ENCODE measurements around the gene SF3B1.
"Not testable (repeated sequence)": the region's sequence is repeated elsewhere in the genome, so short reads cannot be mapped to it uniquely, and the experiment has no call there.

Gene SF3B1, protein sequence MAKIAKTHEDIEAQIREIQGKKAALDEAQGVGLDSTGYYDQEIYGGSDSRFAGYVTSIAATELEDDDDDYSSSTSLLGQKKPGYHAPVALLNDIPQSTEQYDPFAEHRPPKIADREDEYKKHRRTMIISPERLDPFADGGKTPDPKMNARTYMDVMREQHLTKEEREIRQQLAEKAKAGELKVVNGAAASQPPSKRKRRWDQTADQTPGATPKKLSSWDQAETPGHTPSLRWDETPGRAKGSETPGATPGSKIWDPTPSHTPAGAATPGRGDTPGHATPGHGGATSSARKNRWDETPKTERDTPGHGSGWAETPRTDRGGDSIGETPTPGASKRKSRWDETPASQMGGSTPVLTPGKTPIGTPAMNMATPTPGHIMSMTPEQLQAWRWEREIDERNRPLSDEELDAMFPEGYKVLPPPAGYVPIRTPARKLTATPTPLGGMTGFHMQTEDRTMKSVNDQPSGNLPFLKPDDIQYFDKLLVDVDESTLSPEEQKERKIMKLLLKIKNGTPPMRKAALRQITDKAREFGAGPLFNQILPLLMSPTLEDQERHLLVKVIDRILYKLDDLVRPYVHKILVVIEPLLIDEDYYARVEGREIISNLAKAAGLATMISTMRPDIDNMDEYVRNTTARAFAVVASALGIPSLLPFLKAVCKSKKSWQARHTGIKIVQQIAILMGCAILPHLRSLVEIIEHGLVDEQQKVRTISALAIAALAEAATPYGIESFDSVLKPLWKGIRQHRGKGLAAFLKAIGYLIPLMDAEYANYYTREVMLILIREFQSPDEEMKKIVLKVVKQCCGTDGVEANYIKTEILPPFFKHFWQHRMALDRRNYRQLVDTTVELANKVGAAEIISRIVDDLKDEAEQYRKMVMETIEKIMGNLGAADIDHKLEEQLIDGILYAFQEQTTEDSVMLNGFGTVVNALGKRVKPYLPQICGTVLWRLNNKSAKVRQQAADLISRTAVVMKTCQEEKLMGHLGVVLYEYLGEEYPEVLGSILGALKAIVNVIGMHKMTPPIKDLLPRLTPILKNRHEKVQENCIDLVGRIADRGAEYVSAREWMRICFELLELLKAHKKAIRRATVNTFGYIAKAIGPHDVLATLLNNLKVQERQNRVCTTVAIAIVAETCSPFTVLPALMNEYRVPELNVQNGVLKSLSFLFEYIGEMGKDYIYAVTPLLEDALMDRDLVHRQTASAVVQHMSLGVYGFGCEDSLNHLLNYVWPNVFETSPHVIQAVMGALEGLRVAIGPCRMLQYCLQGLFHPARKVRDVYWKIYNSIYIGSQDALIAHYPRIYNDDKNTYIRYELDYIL

DNA sequence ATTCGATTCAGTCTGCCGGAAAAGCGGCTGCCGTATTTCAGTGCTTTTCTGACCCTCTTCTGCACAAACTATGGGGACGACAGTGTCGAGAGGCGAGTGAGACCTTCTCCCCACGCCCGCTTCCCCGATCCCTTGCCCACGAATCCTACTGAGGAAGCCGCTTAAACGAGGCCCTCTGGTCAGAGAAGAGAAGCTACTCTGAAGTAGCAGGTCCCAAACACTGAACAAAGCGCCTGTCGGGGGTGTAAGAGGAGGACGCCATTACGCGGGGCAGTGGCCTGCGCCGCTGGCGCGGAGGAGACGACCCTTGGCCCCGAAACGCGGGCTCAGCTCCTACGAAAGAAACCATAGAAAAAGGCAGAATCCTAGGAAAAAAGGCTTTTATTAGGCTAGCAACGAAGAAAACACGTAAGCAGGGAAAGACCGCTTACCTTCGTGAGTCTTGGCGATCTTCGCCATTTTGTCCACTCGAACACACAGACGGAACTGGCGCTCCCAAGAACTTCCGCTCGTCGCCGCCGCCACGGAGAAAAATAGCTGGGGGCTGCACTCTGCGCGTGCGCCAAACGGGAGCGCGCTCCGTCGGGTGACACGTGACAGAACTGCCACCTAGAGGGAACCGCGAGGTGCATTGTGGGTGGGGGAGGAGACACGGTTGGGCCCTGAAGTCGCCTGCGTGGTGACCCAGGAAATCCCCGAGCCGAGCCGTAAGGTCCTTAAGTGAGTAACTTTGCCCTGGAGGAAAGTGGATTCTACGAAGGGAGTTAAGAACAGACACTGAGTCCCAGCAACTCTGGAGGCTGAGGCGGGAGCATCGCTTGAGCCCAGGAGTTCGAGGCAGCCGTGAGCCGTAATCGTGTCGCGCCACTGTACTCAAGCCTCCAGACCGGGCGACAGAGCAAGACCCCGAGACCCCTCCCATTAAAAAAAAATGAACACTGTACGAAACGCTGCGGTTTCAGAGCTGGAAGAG is at the start of gene SF3B1:
Gene SF3B1, minus strand, starts transcription at position 488 of the 973 bp plus-strand sequence. Its CDS starts 29 bp downstream, at position 459.
- DNase-seq = peak; percentile 99

DNA sequence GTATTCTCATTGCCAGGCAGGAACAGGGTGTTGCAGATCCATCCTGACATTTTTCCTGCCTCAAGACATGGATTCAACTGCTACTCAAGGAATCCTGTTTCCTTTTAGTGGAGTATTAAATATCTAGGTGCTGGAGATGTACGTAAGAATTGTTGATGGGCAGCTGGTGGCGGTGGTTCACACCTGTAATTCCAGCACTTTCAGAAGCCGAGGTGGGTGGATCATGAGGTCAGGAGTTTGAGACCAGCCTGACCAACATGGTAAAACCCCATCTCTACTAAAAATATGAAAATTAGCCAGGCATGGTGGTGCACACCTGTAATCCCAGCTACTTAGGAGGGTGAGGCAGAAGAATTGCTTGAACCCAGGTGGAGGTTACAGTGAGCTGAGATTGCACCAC is 49.4 kb upstream of the SF3B1 start:
- not testable (repeated sequence) for DNase-seq

DNA sequence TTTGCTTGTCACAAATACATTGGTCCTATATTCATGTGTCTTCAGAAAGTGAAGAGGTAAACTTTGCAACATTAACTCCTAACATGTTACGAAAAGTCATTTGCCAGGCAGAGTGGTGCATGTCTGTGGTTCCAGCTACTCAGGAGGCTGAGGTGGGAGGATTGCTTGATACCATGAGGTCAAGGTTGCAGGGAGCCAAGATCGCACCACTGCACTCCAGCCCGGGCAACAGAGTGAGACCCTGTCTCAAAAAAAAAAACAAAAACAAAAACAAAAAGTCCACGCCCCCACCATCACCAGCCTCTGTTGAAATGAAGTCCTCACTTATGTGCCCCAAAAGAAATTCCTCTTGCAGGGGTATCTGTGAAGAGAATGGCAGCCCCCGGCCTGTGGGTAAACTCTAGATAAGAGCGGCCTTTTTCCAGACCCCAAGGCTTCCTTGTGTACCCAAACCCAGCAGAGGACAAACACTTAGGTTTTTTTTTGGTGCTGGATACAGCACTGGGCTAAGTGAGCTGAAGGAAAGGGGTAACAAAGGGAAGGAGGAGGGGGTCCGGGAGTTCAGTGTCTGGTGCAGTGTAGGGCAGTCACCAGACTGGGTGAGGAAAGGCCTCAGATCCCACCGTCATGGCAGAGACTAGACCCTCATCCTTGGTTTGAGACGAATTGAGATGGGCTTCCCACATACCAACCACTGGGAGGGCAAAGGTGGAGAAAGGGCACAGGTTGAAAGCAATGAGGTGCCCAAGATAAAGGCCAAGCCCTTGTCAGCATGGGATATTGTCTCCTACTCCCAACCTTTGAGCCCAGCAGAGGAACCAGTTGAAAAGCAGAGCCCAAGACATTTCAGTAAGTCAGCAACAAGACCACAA is 45.6 kb upstream of the SF3B1 start:
- DNase-seq = no peak

DNA sequence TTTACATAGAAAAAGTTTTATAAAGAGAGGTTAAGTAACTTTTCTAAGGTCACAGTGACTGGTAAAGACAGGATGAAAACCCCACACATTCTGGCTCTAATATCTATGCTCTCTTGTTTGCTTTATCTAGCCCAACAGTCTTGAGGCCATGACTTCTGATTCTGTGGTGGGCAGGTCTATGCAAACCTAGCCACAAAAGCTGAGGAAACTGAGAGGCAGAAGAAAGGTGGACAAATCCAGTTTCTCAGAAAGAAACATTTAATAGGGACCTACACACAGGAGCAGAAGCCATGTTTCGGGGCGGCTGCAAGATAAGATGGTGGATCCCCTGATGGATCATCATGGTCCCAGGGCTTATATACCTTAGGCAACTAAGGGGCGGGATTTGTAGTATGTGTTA is 43.0 kb upstream of the SF3B1 start:
- DNase-seq = no peak

DNA sequence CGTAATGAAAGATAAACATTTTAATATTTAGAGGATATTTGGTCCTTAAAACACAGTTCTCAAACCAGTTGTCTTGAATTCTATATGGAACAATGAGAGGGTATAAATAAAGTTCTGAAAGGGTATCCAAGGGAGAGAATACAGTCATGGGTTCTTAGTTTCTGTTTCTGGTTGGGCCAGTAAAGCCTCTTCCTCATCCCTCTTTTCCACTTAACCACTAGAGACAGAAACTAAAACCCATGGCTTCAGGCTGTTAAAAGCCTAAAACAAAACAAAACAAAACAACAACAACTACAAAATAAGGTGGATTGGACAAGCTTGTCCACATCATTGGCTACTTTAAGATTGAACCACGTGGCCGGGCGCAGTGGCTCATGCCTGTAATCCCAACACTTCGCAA is 37.3 kb upstream of the SF3B1 start:
- no peak for DNase-seq

DNA sequence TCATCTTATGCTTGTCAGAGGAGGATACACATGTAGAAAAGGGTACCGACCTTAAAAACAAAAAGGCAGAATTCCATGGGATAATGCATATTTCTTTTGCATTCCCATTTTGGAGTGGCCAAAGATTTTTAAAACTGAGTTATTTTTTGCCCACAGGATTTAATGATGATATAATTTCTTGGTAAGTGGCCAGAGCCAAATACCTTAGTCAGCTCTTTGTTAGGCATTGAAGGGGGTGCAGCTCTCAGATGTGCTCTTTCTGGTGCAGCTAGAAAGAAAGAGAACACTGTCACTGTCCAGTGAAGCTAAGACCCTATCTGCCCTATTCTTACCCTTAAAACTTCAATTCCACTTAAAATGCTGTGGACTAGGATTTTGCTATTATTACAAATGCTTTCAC is 29.3 kb upstream of the SF3B1 start:
- DNase-seq = no peak

DNA sequence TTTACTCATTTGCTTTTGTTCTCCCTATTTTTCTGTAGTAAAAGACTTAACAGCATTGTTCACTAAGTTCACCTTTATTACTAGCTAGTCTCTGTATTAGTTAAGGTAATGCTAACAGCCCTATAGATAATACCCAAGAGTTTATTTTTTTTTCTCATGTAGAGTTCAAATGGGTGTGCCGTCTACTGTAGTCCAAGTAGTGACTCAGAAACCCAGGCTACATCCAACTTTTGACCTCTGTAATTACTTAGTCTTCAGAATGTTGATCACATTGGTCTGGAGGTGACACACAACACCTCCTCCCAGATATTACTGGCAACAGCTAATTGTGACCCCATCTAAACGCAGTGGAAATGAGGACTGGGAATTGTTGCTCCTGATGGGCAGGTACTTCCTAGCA is 26.2 kb upstream of the SF3B1 start:
- DNase-seq = no peak

DNA sequence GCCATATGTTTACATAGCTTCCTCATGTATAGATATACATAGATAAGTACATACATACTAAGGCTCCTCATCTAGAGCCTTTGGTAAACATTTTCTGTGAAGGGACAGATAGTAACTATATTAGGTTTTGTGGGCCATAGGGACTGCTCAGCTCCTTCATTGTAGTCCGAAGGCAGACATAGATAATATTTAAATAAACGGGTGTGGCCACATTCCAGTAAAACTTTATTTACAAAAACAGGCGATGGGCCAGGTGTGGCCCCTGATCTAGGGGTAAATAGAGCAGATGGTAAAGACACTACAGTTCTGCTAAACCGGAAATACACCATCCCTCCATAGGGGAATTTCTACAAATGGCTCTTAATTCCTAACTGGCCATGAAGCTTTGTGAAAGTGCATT is 25.8 kb upstream of the SF3B1 start:
- no peak for DNase-seq

DNA sequence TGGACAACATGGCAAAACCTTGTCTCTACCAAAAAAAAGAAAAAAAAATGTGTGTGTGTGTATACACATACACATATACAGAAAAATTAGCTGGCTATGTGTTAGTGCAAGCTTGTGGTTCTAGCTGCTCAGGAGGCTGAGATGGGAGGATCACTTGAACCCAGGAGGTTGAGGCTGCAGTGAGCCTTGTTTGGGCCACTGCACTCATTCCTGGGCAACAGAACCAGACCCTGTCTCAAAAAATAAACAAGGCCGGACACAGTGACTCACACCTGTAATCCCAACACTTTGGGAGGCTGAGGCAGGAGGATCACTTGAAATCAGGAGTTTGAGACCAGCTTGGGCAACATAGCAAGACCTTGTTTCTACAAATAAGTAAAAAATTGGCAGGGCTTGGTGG is 20.6 kb upstream of the SF3B1 start:
- DNase-seq = no peak

DNA sequence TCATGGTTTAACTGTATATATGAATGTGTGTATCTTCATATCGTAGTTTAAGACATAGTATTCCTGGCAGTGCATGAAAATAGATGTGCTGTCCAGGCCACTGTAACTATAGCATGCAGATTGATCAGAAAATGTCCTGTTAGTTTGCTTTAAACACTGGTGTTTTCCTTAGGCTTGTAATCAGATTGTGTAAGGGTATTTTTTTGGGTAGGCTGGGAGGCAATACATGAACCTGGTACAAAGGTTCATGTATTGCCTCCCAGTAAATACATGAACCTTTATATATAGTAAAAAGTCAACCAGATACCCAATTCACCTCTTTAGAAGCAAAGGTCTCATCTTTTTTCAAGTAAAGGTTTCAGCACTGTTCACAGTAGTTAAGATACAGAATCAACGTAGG is 20.1 kb upstream of the SF3B1 start:
- no peak for DNase-seq

DNA sequence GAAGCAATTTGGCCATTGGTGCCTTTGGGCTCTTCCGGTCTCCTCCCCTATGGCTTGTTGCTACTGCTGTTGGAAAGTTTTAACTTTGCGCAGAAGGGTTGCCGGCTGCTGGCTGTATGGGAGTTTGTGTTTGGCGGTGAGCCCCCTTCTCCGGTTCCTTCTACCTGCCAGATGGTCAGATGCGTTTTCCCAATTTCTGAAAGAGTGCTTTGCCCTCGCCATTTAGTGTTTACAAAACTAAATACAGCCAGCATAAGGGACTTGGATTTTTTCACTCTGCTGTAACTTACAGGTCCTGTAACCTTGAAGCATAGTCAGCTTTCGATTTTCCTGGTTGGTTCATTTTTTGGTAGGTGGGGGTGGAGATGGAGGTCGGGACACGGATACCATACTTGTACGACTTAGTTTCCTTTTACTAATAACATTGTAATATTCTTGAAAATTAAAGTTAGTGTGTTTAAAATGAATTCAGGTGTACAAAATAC is 19.1 kb upstream of the SF3B1 start:
- DNase-seq = no peak

DNA sequence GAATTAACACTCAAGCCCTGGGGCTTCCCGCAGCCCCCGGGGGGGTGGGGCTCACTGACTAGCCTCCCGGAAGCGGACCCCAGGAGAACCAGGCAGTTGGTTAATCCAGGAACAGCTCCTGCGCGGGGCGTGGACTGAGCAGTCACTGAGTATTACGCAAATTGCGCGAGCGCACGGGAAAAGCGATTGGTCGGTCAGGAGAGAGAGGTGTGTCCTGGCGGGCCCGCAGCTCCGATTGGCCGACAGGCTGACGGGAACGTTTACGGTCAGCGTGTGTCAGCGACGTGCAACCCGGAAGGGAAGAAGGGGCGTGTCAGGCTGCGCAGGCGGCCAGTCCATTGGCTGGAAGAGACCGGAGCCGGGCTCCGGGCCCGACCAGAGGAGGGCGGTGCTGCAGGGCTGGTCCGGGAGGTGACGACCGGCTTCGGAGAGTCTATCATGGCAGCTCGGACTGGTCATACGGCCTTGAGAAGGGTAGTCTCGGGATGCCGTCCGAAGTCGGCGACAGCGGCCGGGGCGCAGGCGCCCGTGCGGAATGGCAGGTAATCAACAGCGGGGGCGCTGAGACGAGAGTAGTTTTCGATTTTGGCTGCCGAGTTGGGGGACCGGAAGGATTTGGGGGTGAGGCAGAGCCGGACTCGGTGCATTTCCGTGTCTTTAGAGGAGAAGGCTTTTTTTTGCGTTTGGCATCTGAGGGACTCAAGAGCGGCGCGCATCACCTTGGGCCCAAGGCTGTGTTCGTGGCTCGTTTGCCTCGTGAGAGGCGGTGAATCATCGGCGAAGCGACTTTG is 18.5 kb upstream of the SF3B1 start, which contains the start of gene COQ10B:
Gene COQ10B, plus strand, starts transcription at position 430 of the 791 bp plus-strand sequence. Its CDS starts 9 bp downstream, at position 439.
- peak; percentile 96 for DNase-seq

DNA sequence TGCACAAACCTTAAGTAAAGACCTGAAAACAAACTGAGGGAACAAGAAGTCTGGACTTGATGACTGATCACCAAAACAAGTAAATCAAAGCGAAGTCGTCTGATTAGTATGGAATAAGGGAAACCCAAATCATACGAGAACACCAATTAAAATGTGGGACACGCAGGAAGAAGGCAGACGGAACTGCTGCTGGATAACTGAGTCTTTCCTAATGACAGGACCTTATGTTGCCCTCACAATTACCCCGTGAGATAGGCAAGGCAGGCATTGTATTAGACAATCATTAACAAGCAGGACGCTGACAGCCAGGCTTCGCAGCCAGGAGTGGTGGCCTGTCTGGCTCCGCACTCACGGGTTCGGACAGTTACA is 17.9 kb upstream of the SF3B1 start:
- DNase-seq = no peak

DNA sequence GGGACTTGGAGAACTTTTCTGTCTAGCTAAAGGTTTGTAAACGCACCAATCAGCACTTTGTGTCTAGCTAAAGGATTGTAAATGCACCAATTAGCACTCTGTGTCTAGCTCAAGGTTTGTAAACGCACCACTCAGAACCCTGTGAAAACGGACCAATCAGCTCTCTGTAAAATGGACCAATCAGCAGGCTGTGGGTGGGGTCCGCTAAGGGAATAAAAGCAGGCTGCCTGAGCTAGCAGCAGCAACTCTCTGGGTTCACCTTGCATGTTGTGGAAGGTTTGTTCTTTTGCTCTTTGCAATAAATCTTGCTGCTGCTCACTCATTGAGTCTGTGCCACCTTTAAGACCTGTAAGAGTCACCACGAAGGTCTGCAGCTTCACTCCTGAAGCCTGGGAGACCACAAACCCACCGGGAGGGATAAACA is 16.1 kb upstream of the SF3B1 start:
- DNase-seq = not testable (repeated sequence)

DNA sequence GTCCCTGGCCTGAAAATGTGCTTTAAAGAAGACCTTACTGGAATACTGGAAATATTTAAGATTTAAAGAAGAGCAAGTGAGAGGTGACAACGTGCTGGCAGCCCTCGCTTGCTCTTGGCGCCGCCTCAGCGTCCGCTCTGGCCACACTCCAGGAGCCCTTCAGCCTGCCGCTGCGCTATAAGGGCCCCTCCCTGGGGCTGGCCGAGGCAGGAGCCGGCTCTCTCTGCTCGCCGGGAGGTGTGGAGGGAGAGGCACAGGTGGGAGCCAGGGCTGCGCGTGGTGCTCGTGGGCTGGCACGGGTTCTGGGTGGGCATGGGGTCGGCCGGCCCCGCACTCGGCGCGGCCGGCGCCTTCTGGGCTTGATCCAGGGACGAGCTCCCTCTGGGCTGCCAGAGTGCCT is 15.6 kb upstream of the SF3B1 start:
- no peak for DNase-seq

DNA sequence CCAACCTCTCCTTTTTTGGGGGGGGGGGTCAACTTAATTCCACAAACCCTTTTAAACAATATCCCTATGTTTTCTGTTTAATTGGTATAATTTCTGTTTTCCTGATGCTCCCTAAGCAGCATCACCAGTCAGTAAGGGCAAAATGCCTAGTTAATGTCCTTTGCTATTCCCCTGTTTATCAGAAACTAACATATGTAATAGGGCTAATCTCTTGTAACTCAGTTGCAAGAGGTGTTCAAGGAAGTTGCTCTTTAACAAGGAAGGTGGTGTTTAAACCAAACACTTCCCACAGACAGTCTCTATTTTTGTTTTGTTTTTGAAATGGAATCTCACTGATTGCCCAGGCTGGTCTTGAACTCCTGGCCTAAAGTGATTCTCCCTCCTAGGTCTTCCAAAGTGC is 12.0 kb upstream of the SF3B1 start:
- DNase-seq = no peak

DNA sequence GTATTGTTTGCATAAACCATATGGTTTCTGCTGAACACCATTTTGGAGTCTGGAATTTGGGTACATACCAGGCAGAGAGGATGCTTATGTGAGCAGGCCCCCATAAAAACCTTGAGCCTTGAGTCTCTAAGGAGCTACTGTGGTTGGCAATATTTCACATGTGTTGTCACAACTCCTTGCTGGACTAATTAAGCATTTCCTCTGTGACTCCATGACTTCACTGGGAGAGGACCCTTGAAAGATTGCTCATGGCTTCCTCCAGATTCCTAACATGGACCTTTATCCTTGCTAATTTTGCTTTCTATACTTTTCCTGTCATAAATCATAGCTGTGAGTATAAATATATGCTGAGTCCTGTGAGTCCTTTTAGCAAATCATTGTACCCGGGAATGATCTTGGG is 10.9 kb upstream of the SF3B1 start:
- no peak for DNase-seq

DNA sequence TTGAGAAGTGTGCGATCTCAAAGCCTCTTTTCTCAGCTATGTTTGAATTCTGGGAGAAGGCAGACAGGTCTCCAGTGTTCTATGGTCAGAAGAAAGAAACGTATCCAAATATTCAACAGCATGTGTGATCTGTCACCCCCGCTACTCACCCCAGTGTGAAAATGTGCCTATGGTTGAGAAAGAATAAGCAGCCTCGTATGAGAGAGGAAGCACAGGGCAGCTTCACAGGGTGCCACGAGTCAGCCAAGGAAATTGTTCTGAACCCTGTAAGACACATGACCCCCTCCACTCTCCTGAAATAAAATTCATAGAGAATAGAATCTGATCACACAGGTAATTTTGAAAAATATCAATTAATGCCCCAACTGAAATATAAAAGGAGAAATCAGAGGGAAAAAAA is 8.0 kb upstream of the SF3B1 start:
- DNase-seq = no peak

DNA sequence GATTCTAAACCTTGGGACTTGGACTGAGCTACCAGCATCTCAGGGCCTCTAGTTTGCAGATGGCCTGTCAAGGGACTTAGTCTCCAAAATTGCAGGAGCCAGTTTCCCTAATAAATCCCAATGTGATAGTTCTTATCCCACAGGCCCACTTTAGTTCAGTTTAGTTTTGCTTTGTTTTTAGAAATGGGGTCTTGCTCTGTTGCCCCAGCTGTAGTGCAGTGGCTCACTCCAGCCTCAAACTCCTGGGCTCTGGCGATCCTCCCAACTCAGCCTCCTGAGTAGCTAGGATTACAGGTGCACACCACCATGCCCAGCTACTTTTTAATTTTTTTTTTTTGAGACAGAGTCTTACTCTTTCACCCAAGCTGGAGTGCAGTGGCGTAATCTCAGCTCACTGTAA is 2.6 kb upstream of the SF3B1 start:
- no peak for DNase-seq
